Measurements from ENCODE around the gene GCNT3. TPM values are rescaled to one million over a fixed set of nuclear protein-coding genes. Genes with fewer than 3 reads are reported as not detected.
A peak's percentile ranks its signal among the peaks of the same experiment; 100 is the strongest.

GCNT3 gene
- total and polyA plus RNA-seq, 5 experiments from 2014 or later = not detected

DNA sequence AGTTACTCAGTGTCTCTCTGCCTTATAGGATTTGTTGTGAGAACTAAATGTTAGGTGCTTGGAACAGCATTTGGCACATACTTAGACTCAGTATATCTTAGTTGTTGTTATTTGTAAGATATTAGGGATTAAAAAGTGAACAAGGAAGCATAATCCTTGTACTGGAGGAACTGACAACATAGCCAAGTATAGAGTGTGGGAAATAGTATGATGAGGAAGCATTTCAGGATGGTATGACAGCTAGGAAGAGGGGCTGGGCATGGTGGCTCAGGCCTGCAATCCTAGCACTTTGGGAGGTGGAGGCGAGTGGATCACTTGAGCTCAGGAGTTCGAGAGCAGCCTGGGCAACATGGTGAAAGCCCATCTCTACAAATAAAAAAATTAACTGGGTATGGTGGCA, 16.6 kb upstream of the GCNT3 start:
- POLR2A ChIA-PET = no interaction called here
- DNase-seq (no peak), ATAC-seq (no peak)
- no peak overlapping the region for H3K27ac Mint-ChIP-seq
- peaks cover 3 to 12% (median 9%) of the 10 kb centered on the region in 4 donors for H3K4me1 Mint-ChIP-seq
- peaks cover 0 to under 1% (median 0%) of the 10 kb centered on the region in 3 donors for H3K36me3 Mint-ChIP-seq
- no peak overlapping the region for H3K4me3 Mint-ChIP-seq
- H3K9me3 Mint-ChIP-seq = peaks cover 0 to 5% (median under 1%) of the 10 kb centered on the region in 9 donors
- H3K27me3 Mint-ChIP-seq = peaks cover 0 to 12% (median 8%) of the 10 kb centered on the region in 5 donors

DNA sequence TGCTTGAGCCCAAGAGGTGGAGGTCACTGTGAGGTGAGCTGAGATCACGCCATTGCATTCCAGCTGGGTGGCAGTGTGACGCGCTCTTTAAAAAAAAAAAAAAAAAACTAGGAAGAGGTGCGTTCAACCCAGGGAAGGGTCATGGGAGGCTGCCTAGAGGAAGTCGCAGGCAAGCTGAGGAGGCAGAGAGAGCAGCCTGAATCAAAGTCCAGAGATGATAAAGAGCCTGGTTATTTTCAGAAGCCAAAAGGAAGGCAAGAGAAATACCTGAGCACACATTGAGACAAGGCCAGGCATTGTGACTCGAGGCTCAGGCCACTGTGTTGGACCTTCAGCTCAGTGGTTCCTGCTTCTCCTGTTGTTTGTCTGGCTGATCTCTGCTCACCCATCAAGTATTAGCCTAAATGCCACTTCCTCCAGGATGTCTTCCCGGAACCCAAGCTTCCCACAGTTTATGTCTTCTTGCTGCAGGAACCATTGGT, 16.1 kb upstream of the GCNT3 start:
- H3K9me3 Mint-ChIP-seq = peaks cover 0 to 7% (median 2%) of the 10 kb centered on the region in 9 donors
- H3K27me3 Mint-ChIP-seq = peaks cover 0 to 12% (median 6%) of the 10 kb centered on the region in 5 donors
- ATAC-seq = no peak
- H3K4me3 Mint-ChIP-seq = no peak overlapping the region
- no peak for DNase-seq
- POLR2A ChIA-PET = no interaction called here
- H3K27ac Mint-ChIP-seq = no peak overlapping the region
- H3K36me3 Mint-ChIP-seq = peaks cover 0 to 2% (median 0%) of the 10 kb centered on the region in 3 donors
- H3K4me1 Mint-ChIP-seq = peaks cover 3 to 11% (median 9%) of the 10 kb centered on the region in 4 donors

DNA sequence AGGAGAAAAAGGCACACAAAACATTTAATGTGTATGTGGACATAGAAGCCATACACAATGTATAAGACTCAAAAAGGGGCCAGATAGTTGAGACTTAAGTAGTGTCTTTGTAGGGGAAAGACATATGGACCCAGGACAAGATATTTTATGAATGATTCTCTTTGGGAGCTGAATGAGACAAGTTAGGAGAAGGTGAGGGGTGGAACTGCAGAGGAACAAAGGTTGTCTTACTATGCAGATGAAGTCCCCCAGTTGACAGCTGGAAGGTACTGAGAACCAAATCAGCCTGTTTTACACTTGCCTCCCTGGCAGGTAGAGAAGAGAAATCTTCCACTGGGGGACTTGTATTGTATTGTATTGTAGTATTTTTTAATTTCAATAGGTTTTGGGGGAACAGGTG, 14.9 kb upstream of the GCNT3 start:
- Mint-ChIP-seq H3K27me3 (peaks cover 0 to 16% (median 10%) of the 10 kb centered on the region in 5 donors), H3K36me3 (peaks cover 3 to 7% (median 6%) of the 10 kb centered on the region in 3 donors), H3K4me1 (peaks cover under 1 to 2% (median 2%) of the 10 kb centered on the region in 4 donors), H3K27ac (no peak overlapping the region), H3K9me3 (peaks cover 0 to 14% (median 5%) of the 10 kb centered on the region in 9 donors), H3K4me3 (no peak overlapping the region)
- DNase-seq (no peak), ATAC-seq (no peak)
- POLR2A ChIA-PET = no interaction called here

DNA sequence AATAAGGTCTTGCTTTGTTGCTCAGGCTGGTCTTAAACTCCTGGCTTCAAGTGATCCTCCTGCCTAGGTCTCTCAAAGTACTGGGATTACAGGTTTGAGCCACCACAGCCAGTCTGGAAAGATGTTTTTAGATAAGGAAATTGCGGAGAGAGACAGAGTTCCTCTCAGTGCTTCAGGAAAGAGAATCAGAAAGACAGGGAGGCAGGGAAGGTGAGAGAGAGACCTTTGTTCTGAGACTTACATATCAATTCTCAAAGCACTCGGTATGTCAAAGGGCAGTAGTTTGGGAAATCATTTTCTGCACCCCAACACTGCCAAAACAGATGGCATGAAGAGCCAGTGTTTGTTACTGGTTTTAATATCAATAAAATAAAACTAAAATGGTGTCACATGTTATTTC, 13.1 kb upstream of the GCNT3 start:
- H3K36me3 Mint-ChIP-seq = peaks cover 3 to 16% (median 10%) of the 10 kb centered on the region in 3 donors
- H3K27me3 Mint-ChIP-seq = peaks cover 0 to 20% (median 10%) of the 10 kb centered on the region in 5 donors
- peaks cover 2 to 31% (median 14%) of the 10 kb centered on the region in 9 donors for H3K9me3 Mint-ChIP-seq
- H3K27ac Mint-ChIP-seq = no peak overlapping the region
- no peak overlapping the region for H3K4me3 Mint-ChIP-seq
- H3K4me1 Mint-ChIP-seq = no peaks in the 10 kb centered on the region
- POLR2A ChIA-PET = no interaction called here
- DNase-seq (no peak), ATAC-seq (no peak)

DNA sequence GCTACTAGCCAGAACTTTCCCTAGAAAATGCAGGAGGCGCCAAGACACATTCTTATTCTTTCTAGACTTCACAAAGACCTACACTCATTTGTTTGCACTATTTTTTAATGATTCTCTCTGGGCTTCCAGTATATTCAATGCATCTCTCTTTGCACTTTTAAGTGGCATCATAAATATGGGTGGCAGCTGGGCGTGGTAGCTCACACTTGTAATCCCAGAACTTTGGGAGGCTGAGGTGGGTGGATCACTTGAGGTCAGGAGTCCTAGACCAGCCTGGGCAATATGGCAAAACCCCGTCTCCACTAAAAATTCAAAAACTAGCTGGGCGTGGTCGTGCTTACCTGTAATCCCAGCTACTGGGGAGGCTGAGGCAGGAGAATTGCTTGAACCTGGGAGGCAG, 5.6 kb upstream of the GCNT3 start:
- Mint-ChIP-seq H3K4me3 (no peak overlapping the region), H3K27ac (no peak overlapping the region), H3K9me3 (peaks cover 10 to 41% (median 22%) of the 10 kb centered on the region in 9 donors), H3K4me1 (peaks cover 0 to 8% (median 0%) of the 10 kb centered on the region in 4 donors), H3K36me3 (peaks cover 3 to 33% (median 14%) of the 10 kb centered on the region in 3 donors), H3K27me3 (peaks cover 0 to 18% (median 2%) of the 10 kb centered on the region in 5 donors)
- POLR2A ChIA-PET = no interaction called here
- DNase-seq (no peak), ATAC-seq (no peak)

DNA sequence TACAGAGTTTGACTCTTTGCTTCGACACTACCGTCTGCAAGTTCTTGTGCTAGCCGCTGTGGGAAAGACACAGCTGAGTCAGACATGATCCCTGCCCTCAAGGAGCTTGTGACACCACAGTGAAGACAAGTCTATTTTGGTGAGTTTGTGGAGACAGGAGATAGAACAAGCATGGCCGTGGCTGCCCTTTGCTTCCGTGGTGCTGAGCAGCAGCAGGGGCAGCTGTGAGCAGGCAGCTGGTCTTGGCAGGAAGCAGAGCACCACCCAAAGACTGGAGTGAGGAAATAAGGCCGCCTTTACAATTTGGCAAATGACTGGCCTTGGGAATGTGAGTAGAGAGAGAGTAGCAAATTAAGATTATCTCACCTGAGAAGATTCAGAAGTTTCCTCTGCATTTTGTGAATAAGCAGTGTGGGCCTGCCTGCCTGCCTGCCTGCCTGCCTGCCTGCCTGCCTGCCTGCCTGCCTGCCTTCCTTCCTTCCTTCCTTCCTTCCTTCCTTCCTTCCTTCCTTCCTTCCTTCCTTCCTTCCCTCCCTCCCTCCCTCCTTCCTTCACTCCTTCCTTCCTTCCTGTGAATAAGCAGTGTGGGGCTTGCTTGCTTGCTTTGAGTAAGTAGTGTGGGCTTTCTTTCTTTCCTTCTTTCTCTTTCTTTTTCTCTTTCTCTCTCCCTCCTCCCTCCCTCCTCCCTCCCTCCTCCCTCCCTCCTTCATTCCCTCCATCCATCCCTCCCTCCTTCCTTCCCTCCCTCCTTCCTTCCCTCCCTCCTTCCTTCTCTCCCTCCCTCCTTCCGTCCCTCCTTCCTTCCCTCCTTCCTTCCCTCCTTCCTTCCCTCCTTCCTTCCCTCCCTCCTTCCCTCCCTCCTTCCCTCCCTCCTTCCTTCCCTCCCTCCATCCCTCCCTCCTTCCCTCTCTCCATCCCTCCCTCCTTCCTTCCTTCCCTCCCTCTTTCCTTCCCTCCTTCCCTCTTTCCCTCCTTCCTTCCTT, 1.6 kb upstream of the GCNT3 start:
- Mint-ChIP-seq H3K27ac (peak overlapping the region in 1 of 10 donors; percentile 12), H3K27me3 (peaks cover 2 to 27% (median 12%) of the 10 kb centered on the region in 5 donors), H3K4me1 (peaks cover 4 to 17% (median 5%) of the 10 kb centered on the region in 4 donors), H3K36me3 (peaks cover 0 to 4% (median 3%) of the 10 kb centered on the region in 3 donors), H3K4me3 (no peak overlapping the region), H3K9me3 (peaks cover 0 to 5% (median 2%) of the 10 kb centered on the region in 9 donors)
- no peak for DNase-seq
- ATAC-seq = no peak
- POLR2A ChIA-PET = no interaction called here

DNA sequence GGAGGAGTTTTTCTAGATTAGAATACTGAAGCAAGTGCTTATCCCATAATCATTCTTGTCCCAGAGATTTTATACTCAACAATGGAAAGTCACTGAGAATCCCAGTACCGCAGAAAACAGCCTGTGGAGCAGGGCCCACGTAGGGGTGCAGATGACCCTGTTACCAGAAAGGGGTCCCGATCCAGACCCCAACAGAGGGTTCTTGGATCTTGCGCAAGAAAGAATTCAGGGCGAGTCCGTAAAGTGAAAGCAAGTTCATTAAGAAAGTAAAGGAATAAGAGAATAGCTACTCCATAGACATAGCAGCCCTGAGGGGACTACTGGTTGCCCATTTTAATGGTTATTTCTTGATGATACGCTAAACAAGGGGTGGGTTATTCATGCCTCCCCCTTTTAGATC, 2.6 kb downstream of the GCNT3 start:
- H3K27ac Mint-ChIP-seq = no peak overlapping the region
- H3K36me3 Mint-ChIP-seq = peaks cover 0 to 5% (median 3%) of the 10 kb centered on the region in 3 donors
- H3K4me3 Mint-ChIP-seq = no peak overlapping the region
- peaks cover 5 to 21% (median 9%) of the 10 kb centered on the region in 4 donors for H3K4me1 Mint-ChIP-seq
- peaks cover 0 to 8% (median 0%) of the 10 kb centered on the region in 9 donors for H3K9me3 Mint-ChIP-seq
- peaks cover 2 to 27% (median 18%) of the 10 kb centered on the region in 5 donors for H3K27me3 Mint-ChIP-seq
- DNase-seq = no peak
- POLR2A ChIA-PET = no interaction called here
- ATAC-seq = no peak

DNA sequence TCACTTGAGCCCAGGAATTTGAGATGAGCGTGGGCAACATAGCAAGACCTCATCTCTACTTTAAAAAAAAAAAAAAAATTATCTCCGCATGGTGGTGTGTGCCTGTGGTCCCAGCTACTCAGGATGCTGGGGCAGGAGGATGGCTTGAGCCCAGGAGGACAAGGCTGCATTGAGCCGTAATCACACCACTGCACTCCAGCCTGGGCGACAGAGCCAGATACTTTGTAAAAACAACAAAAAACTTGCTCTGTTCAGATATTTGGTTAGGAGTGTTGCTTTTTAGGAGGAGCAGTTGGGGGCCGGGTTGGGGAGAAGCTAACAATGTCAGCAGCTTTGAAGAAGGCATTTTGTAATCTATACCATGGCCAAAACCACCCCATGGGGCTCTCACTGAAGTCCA, 4.1 kb downstream of the GCNT3 start:
- no peak for DNase-seq
- Mint-ChIP-seq H3K4me3 (no peak overlapping the region), H3K9me3 (peaks cover 0 to 8% (median 0%) of the 10 kb centered on the region in 9 donors), H3K27ac (peak overlapping the region in 2 of 10 donors; percentile 48 to 55), H3K36me3 (peaks cover 0 to 5% (median 3%) of the 10 kb centered on the region in 3 donors), H3K4me1 (peaks cover 5 to 15% (median 9%) of the 10 kb centered on the region in 4 donors), H3K27me3 (peaks cover 2 to 27% (median 18%) of the 10 kb centered on the region in 5 donors)
- ATAC-seq = no peak
- POLR2A ChIA-PET = no interaction called here

DNA sequence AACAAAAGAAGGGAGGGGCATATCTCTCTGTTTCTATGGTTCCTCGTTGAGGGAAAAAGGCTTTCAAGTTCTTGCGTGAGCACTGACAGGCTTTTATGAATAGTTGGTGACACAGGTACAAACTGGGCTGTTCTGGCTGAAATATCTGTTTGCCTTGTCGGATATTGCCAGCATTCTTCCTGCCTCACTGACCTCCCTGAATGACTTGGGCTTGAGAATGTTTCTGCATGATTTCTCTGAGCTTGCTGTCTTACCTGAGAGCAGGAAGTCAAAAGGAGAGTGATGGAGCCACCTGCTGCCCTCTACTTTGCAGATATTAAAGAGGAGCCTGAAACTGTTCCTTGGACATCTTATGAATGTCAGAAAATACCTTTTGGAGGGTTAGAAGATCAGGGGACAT, 4.8 kb downstream of the GCNT3 start:
- H3K4me1 Mint-ChIP-seq = peaks cover 2 to 9% (median 8%) of the 10 kb centered on the region in 4 donors
- H3K4me3 Mint-ChIP-seq = no peak overlapping the region
- POLR2A ChIA-PET = no interaction called here
- peaks cover 2 to 27% (median 18%) of the 10 kb centered on the region in 5 donors for H3K27me3 Mint-ChIP-seq
- H3K27ac Mint-ChIP-seq = no peak overlapping the region
- ATAC-seq (no peak), DNase-seq (no peak)
- peaks cover 0 to 8% (median 0%) of the 10 kb centered on the region in 9 donors for H3K9me3 Mint-ChIP-seq
- H3K36me3 Mint-ChIP-seq = peaks cover 0 to 5% (median 3%) of the 10 kb centered on the region in 3 donors

DNA sequence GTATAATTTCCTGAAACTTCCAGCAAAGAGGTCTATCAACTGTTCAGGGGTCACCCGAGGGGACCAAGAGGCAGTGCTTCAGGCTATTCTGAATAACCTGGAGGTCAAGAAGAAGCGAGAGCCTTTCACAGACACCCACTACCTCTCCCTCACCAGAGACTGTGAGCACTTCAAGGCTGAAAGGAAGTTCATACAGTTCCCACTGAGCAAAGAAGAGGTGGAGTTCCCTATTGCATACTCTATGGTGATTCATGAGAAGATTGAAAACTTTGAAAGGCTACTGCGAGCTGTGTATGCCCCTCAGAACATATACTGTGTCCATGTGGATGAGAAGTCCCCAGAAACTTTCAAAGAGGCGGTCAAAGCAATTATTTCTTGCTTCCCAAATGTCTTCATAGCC, 6.8 kb downstream of the GCNT3 start:
- no peak overlapping the region for H3K4me3 Mint-ChIP-seq
- peaks cover 0 to 8% (median 0%) of the 10 kb centered on the region in 9 donors for H3K9me3 Mint-ChIP-seq
- H3K36me3 Mint-ChIP-seq = peaks cover 0 to 5% (median 3%) of the 10 kb centered on the region in 3 donors
- peaks cover 2 to 10% (median 8%) of the 10 kb centered on the region in 4 donors for H3K4me1 Mint-ChIP-seq
- DNase-seq (no peak), ATAC-seq (no peak)
- H3K27me3 Mint-ChIP-seq = peaks cover 0 to 18% (median 10%) of the 10 kb centered on the region in 5 donors
- POLR2A ChIA-PET = no interaction called here
- H3K27ac Mint-ChIP-seq = peak overlapping the region in 1 of 10 donors; percentile 46

DNA sequence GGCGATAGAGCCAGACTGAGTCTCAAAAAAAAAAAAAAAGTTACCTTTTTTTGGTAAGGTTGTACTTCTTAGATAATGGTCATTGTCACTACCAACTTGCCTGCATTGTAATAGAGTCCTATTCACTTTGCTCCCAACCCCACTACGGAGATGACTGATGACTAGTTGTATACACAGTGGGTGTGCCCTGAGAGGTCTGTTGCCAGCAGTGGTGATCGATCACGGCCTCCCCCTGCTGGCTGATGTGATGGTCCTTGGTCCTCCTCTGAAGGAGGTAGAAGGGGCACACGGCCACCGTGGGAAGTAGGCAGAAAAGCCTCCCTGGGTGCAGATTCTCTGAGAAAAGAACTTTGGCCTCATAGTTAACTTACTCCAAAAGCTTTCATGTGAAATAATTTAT, 10.7 kb downstream of the GCNT3 start:
- Mint-ChIP-seq H3K36me3 (no peaks in the 10 kb centered on the region), H3K4me3 (no peak overlapping the region), H3K9me3 (no peaks in the 10 kb centered on the region), H3K27me3 (peaks cover 0 to 23% (median 3%) of the 10 kb centered on the region in 5 donors), H3K27ac (peak overlapping the region in 1 of 10 donors; percentile 26), H3K4me1 (peaks cover 0 to 2% (median 0%) of the 10 kb centered on the region in 4 donors)
- DNase-seq (peak in 2 of 10 donors; percentile 4 to 7), ATAC-seq (no peak)
- POLR2A ChIA-PET = no interaction called here

DNA sequence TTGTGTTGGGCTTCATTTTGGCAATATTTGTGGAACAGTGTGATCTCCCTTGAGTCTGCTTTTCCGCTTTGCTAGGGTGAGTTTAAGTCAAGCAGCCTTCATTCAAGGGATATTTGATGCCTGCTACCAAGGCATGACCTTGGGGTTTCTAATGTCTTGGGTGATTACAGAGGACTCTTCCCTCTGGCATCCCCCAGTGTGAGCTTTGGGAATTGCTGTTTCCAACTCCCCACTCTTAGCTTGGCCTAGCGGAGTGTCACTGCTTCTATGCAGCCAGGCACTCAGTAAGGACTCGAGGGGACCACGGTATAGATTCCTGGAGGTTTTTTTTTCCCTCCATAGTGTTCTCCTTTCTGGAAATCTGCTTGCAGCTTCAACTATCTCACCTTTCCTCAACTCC, 21.1 kb downstream of the GCNT3 start:
- POLR2A ChIA-PET = no interaction called here
- peaks cover 0 to 2% (median 0%) of the 10 kb centered on the region in 4 donors for H3K4me1 Mint-ChIP-seq
- no peak overlapping the region for H3K27ac Mint-ChIP-seq
- H3K4me3 Mint-ChIP-seq = no peak overlapping the region
- no peak for ATAC-seq
- H3K9me3 Mint-ChIP-seq = no peaks in the 10 kb centered on the region
- peaks cover 0 to 11% (median 0%) of the 10 kb centered on the region in 5 donors for H3K27me3 Mint-ChIP-seq
- peaks cover 0 to 12% (median 8%) of the 10 kb centered on the region in 3 donors for H3K36me3 Mint-ChIP-seq
- DNase-seq = no peak

DNA sequence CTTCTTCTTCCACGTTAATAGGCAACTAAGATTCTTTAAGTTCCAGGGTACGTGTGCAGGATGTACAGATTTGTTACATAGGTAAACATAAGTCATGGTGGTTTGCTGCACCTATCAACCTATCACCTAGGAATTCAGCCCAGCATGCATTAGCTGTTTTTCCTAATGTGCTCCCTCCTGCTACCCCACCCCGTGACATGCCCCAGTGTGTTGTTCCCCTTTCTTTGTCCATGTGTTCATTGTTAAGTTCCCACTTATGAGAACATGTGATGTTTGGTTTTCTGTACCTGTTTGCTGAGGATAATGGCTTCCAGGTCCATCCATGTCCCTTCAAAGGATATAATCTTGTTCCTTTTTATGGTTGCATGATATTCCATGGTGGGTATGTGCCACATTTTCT, 24.6 kb downstream of the GCNT3 start:
- Mint-ChIP-seq H3K27me3 (peaks cover 0 to 11% (median 0%) of the 10 kb centered on the region in 5 donors), H3K36me3 (peaks cover 5 to 45% (median 8%) of the 10 kb centered on the region in 3 donors), H3K9me3 (no peaks in the 10 kb centered on the region), H3K27ac (peak overlapping the region in 2 of 10 donors; percentile 53 to 62), H3K4me3 (no peak overlapping the region), H3K4me1 (peaks cover 0 to 3% (median 1%) of the 10 kb centered on the region in 4 donors)
- no peak for ATAC-seq
- POLR2A ChIA-PET = no interaction called here
- no peak for DNase-seq
